ENCODE data around the gene SAP30BP.

- TF ChIP-seq, protein P1, sequence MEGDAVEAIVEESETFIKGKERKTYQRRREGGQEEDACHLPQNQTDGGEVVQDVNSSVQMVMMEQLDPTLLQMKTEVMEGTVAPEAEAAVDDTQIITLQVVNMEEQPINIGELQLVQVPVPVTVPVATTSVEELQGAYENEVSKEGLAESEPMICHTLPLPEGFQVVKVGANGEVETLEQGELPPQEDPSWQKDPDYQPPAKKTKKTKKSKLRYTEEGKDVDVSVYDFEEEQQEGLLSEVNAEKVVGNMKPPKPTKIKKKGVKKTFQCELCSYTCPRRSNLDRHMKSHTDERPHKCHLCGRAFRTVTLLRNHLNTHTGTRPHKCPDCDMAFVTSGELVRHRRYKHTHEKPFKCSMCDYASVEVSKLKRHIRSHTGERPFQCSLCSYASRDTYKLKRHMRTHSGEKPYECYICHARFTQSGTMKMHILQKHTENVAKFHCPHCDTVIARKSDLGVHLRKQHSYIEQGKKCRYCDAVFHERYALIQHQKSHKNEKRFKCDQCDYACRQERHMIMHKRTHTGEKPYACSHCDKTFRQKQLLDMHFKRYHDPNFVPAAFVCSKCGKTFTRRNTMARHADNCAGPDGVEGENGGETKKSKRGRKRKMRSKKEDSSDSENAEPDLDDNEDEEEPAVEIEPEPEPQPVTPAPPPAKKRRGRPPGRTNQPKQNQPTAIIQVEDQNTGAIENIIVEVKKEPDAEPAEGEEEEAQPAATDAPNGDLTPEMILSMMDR (IDR thresholded peaks at IDR 0.05): no peak
- no peak for TF ChIP-seq POLR2AphosphoS5 (IDR thresholded peaks at IDR 0.05)
- no peak for TF ChIP-seq EP300 (IDR thresholded peaks at IDR 0.05)
Measured at GRCh38 chr17:75729351-75729750, 62.2 kb downstream of the SAP30BP start.
